K562 (cell line): Measurements from ENCODE around the gene TAF12. TPM values are rescaled to one million over a fixed set of nuclear protein-coding genes. Genes with fewer than 3 reads are reported as not detected.

ENCODE experiments used
- BRD9 ChIP-seq: fragments of 450-650 bp; IDR thresholded peaks from 2 replicates; pipeline ENCODE4 v1.6.1; 2018; ENCODE audit warnings: low read depth; ENCODE audit not compliant: partially characterized antibody
- ERF ChIP-seq: fragments of 450-650 bp; formaldehyde crosslinking; IDR thresholded peaks from 2 replicates; pipeline ENCODE4 v1.4.0; 2020; ENCODE audit warnings: mild to moderate bottlenecking, mixed read lengths
- ESRRB ChIP-seq: fragments of 250-450 bp; sonication (Bioruptor Pico); IDR thresholded peaks from 2 replicates; pipeline ENCODE4 v1.5.0; 2020; ENCODE audit warnings: mild to moderate bottlenecking, moderate library complexity, borderline replicate concordance
- GABPA ChIP-seq: fragments of 200-800 bp; sonication (Bioruptor generic); conservative IDR thresholded peaks from 2 replicates; pipeline ENCODE4 v1.6.1; 2016; ENCODE audit warnings: low read depth, missing genetic modification characterization, missing compliant biosample characterization
- PBX2 ChIP-seq, 2 experiments: IDR thresholded peaks in 1 of 2; conservative IDR thresholded peaks in 1 of 2; 2 replicates each; pipeline ENCODE4 v1.6.1; 2016; ENCODE audit warnings: low read depth in 2 of 2, mild to moderate bottlenecking in 1 of 2, missing compliant biosample characterization in 1 of 2, missing genetic modification characterization in 1 of 2, moderate library complexity in 1 of 2
- PHB ChIP-seq: fragments of 250-450 bp; sonication (Bioruptor Pico); IDR thresholded peaks from 2 replicates; pipeline ENCODE4 v1.5.0; 2021
- POLR2G ChIP-seq: fragments of 200-400 bp; formaldehyde crosslinking; IDR thresholded peaks from 2 replicates; pipeline ENCODE4 v1.6.1; 2017; ENCODE audit warnings: low read depth, mild to moderate bottlenecking, antibody characterized with exemption, low read length, moderate library complexity
- SAFB ChIP-seq: fragments of 200-400 bp; formaldehyde crosslinking; IDR thresholded peaks from 2 replicates; pipeline ENCODE4 v1.6.1; 2017; ENCODE audit warnings: low read depth, low read length, borderline replicate concordance
- SMAD3 ChIP-seq: fragments of 450-650 bp; formaldehyde crosslinking; conservative IDR thresholded peaks from 2 replicates; pipeline ENCODE4 v1.4.0; 2020; ENCODE audit warnings: mild to moderate bottlenecking
- SREBF1 ChIP-seq: fragments of 150-350 bp; IDR thresholded peaks from 2 replicates; pipeline ENCODE4 v1.6.1; 2014; ENCODE audit warnings: antibody characterized with exemption, low read depth, low read length, borderline replicate concordance
- SUPT5H ChIP-seq: fragments of 450-650 bp; IDR thresholded peaks from 2 replicates; pipeline ENCODE4 v1.6.1; 2016
- U2AF2 ChIP-seq: fragments of 200-400 bp; formaldehyde crosslinking; optimal IDR thresholded peaks from 2 replicates; pipeline ENCODE3; 2017; ENCODE audit warnings: low read depth, mild to moderate bottlenecking, low read length
- ZBTB8A ChIP-seq: fragments of 450-650 bp; IDR thresholded peaks from 2 replicates; pipeline ENCODE4 v1.6.1; 2018; ENCODE audit warnings: mild to moderate bottlenecking, moderate library complexity; ENCODE audit not compliant: partially characterized antibody
- ZNF316 ChIP-seq: fragments of 450-650 bp; IDR thresholded peaks from 2 replicates; pipeline ENCODE4 v1.6.1; 2016
- ZNF347 ChIP-seq: fragments of 450-650 bp; formaldehyde crosslinking; IDR thresholded peaks from 2 replicates; pipeline ENCODE4 v1.4.0; 2020; ENCODE audit warnings: low read depth, mild to moderate bottlenecking, moderate library complexity
- ZNF407 ChIP-seq: fragments of 450-650 bp; IDR thresholded peaks from 2 replicates; pipeline ENCODE4 v1.6.1; 2016; ENCODE audit warnings: low read depth
- ZNF408 ChIP-seq: fragments of 250-450 bp; sonication (Bioruptor Pico); IDR thresholded peaks from 2 replicates; pipeline ENCODE4 v1.4.0; 2020; ENCODE audit warnings: low read depth, mild to moderate bottlenecking, moderate library complexity
- polyA plus RNA-seq, 8 experiments: library from polyadenylated mRNA; depleted of rRNA in 4 of 8; stranded (reverse) in 5 of 8; unstranded in 3 of 8; fragments of >200 nt; fragmentation: Nextera tagmentation in 2 of 8; fragmentation: Illumina TruSeq in 1 of 8; extraction: Ambion mirVana in 2 of 8; extraction: Trizol in 1 of 8; gene quantifications; 2 replicates each; pipeline versions ENCODE4 v1.2.1 to v1.2.3, GENCODE V29; 2011 to 2014; ENCODE audit warnings: inconsistent platforms in 1 of 8, missing spikeins in 1 of 8
- total RNA-seq, 7 experiments: library from RNA; depleted of rRNA in 6 of 7; stranded (reverse); fragments of >200 nt in 6 of 7; fragmentation: Illumina TruSeq in 2 of 7; extraction: Trizol in 2 of 7; gene quantifications; 2 replicates each; pipeline versions ENCODE4 v1.2.1 to v1.2.3, GENCODE V29; 2011 to 2021; ENCODE audit warnings: low replicate concordance in 1 of 7

Gene TAF12
- total and polyA plus RNA-seq, 9 of the 15 experiments (the other 6 are each of a cell fraction or from before 2014, with no cell fraction given): 31.6 to 89.0 (median 50.5) TPM

DNA sequence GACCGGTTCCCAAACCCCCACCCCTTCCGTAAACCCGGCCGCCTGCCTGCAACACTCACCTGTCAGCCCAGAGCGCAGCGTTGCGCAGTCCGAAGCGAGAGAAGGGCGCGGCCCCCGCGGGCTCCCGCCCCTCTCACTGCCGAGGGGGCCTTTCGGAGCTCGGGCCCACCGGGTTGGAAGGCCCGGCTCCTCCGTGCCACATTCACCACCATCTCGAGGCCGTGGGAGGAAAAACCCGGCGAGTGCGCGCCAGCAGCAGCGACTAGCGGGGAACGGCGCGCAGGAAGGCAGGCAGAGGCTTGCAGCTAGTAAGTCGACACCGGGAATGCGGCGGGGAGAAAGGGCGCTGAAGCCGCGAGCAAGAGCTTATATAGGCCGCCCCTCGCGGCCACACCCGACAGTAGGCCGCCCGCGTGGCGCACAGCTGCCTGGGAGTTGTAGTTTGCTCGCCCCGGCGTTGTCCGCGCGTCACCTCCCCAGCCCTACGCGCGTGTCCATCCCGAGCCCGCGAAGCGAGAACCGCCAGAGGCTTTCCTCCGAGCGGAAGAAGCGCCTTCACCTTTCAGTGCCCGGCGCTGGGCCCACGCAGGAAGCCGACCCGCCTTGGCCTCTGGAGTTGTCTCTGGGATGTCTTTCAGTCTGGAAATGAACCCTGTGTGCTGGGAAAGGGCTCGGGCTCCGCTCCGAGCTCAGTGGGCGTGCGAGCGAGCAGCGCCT, 61.2 kb downstream of the TAF12 start (continued):
- TF ChIP-seq ZNF407 (no peak), ZBTB8A (no peak), SUPT5H (peak; percentile 100), GABPA (tag) (peak; percentile 59; the same call in 1 of the 2 replicates), ESRRB (CRISPR knock-in tag) (no peak), POLR2G (peak; percentile 100), ZNF408 (CRISPR knock-in tag) (no peak), U2AF2 (no peak), SMAD3 (CRISPR knock-in tag) (no peak; the same call in 1 of the 2 replicates), ZNF347 (CRISPR knock-in tag) (no peak), PHB (CRISPR knock-in tag) (peak; percentile 23; the same call in 1 of the 2 replicates), SAFB (peak; percentile 77), ZNF316 (peak; percentile 60), ERF (CRISPR knock-in tag) (peak; percentile 89), BRD9 (no peak), SREBF1 (peak; percentile 63; the same call in 1 of the 2 replicates), PBX2 (CRISPR knock-in tag; IDR thresholded peaks at IDR 0.05; ENCODE audit: low read depth) (no peak), PBX2 (tag; conservative IDR thresholded peaks at IDR 0.05; ENCODE audit: low read depth) (no peak)
